HG03342 (cell line): ENCODE data around the gene MGAM2.

Experiments used
- ATAC-seq: cut with Tn5 transposase; IDR thresholded peaks from one replicate; pipeline ENCODE4 v1.9.1; 2021; ENCODE audit warnings: mild to moderate bottlenecking, moderate library complexity; ENCODE audit not compliant: unreplicated experiment

The MGAM2 gene

GRCh38 chr7:142263598-142264380, 152.3 kb downstream of the MGAM2 start:
- ATAC-seq: no peak
